HL-60/S4 treated with retinoic acid at 250 ng/mL for 4 days and 3 days (cell line): Measurements from ENCODE around the gene TMEM187.
"Not testable (repeated sequence)": the region's sequence is repeated elsewhere in the genome, so short reads cannot be mapped to it uniquely, and the experiment has no call there.

Experiments used
- in situ Hi-C: fragments of 300-500 bp; cut with MboI; formaldehyde crosslinking; loops from 2 replicates; pipeline ENCODE4 v1.7.0; 2022; ENCODE audit warnings: low sequenced_read_pairs

TMEM187 gene

DNA sequence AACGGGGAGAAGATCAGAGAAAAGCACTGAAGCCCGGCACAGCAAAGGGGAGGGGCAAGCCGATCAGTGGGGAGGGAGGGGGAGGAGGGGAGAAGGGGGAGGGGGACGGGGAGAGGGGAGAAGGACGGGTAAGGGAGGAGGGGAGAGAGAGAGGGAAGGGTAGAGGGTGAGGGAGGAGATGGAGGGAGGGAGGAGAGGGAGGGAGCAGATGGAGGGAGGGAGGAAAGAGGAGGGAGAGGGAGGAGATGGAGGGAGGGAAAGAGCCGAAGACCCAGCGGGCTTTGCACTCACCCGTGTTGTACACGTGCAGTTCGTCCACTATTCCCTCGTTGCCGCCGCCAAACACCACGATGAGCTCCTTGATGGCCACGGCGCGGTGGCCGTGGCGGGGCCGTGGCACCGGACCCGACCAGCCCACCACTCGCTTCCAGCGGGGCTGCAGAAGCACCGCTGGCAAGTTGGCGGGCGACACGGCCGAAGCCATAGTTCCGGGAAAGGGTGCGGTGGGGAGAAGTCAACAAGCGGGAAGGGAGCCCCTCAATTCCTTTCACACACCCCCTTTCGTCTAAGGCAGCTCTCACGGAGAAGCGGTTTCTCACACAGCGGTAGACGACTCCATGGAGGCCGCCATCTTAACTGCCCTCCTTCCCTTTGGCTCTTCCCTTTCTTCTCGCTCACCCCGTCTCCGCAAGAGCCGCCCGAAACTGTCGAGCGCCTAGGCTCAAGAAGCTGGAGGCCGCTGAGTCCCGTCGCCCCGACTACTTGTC is 2.0 kb upstream of the TMEM187 start:
- in situ Hi-C loops: no loop called here

DNA sequence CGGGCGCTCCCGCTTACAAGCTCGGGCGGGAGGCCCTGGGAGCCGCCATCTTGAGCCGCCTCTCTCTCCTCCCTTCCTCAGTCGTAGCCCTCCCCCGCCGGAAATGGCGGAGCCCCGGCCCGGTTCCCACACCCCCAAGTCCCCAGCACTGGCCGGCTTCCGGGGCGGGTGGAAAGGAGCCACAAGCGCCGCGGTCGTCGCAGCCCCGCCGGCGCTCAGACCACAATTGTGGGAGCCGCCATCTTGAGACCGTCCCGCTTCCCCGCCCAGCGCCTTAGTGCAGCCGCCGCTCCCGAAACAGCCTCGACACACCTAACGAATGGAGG is 1.5 kb upstream of the TMEM187 start:
- in situ Hi-C loops: no loop called here

DNA sequence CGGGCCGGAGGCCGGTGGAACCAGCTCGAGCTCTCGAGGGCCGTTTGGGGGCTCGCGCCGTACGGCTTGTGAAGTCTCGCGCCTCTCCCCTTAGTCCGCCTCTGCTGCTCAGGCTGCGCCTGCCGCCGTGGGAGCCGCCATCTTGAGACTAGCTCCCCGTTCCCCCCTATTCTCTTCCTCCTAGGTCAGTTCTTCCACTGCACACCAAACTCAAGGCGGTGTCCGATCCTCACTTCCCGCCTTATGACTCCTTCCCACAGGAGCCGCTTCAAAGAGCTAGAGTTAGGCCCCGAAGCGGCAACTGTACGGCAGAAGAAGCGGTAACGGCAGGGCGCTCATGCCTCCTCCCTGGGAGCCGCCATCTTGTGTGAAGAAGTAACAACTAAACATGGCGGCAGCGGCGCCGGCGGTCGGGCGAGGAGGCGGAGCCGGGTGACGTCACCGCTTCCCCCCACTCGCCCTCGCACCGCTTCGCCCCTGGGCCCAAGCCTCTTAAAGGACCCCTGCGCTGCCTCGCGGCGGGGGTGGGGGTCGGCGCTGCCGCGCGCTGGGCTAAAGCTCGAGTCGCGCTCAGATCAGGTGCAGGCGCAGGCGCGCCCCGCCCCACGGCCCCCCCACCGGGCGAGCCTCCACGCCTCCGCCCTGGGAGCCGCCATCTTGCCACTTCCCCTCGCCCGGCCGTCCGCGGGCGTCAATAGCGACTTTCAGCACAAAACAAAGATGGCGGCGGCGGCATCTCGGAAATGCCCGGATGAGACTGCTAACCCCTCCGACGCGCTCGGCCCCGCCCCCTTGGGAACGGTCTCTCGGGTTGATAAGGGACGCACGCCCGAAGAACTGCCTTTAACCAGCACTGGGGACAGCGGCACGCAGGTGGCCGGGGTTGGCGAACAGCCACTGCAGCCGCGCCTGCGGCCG is 845 bp upstream of the TMEM187 start, which contains the start of gene HCFC1:
TSS of gene HCFC1 (minus strand) at position 369 of the 918 bp plus-strand sequence. CDS start 978 bp downstream, outside the sequence.
- in situ Hi-C loops: no loop called here

DNA sequence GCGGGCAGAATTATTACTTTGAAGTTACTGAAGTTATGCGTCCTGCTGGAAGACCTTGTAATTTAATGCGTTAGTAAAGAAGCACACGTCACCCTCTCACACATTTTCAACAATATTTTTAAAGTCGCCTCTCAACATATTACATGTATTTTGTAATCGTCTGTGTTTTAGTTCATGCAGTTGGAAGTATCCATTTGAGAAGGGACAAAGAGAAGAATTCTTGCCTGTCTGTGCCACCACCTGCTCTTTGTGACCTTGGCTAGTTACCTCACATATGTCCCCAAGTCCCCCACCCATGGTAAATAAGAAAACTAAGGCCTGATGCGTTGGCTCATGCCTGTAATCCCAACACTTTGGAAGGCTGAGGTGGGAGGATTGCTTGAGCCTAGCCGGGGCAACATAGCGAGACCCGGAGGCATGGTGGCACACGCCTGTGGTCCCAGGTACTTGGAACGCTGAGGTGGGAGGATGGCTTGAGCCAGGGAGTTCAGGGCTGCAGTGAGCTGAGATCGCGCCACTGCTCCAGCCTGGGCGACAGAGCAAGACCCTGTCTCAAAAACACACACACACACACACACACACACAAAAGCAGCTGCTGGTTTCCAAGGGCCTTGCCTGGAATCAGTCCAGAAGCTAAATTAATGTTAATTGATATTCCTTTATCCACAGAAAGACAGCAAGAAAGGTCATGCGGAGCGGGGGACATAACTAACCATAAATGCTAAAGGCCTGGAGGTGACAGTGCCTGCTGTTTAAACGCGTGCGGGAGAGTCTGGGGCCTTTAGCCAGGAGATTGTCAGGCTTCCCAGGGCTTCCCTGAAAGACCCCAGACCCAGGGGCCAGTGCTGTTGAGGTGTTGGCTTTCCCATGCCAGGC is 811 bp downstream of the TMEM187 start:
- in situ Hi-C loops: no loop called here

DNA sequence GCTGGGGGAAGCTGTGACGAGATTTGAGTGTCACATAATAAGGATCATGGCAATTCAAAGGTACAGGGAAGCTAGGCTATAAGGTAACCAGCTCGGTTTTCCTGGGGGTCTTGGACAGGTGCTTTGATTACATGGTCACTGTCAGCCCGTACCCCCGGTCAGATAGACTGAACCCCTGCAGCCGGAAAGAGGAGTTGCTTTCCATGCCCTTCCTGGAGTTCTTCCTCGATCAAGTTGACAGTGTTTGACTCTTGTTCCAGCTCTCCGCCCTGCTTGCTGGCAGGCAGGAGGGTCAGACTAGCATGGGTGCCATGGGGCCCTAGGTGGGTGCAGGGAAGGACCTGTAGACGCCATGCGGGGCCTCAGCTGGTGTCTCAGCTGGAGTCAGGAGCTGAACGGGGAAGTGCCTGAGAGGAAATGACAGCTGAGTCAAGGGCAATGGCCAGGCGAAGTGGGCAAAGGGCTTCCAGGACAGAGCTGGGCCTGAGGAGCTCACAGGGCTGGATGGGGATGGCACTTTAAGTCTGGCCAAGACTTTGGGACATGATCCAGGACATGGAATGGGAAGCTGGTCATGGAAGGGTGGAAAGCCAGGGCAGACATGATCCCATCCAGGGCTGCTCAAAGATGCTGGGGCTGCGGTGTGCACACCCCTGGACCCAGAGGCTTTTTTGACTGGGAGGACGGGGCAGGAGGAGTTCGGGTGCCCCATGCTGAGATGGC is 1.6 kb downstream of the TMEM187 start:
- in situ Hi-C loops: no loop called here

DNA sequence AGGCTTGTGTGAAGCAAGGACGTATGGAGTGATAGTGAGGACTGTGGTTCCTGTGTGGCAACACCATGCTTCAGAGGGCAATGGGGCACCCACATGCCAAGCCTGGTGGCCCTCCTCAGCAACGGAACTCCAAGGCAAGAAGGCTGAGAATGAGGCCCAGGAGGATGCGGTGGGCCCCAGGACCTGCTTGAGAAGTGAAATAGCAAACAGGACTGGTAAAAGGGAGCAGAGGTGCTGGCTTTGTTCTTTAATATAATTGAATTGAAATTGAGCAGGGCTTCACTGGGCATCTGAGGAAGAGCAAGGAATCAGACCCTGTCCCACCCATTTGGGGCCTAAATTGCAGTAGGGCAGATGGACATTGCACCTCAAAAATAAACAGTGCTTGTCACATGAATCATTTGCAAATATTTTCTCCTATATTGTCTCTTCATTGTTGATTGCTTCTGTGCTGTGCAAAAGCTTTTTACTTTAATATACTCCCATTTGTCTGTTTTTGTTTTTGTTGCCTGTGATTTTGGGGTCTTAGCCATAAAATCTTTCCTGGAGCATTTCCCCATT is 2.3 kb downstream of the TMEM187 start:
- in situ Hi-C loops: no loop called here

DNA sequence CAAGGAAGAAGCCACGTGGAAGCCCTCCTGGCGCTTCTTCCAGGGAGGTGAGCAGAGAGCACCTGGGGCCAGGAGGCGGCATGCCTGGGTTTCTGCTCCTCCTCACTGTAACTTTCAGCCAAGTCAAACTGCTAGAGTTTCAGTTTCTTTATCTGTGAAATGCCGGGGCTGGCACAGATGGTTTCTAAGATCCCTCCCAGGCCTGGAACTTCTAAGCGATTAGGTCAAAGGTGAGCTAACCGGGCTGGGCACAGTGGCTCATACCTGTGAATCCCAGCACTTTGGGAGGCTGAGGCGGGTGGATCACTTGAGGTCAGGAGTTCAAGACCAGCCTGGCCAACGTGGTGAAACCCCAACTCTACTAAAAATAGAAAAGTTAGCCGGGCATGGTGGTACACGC is 7.8 kb downstream of the TMEM187 start:
- in situ Hi-C loops: not testable (repeated sequence)

DNA sequence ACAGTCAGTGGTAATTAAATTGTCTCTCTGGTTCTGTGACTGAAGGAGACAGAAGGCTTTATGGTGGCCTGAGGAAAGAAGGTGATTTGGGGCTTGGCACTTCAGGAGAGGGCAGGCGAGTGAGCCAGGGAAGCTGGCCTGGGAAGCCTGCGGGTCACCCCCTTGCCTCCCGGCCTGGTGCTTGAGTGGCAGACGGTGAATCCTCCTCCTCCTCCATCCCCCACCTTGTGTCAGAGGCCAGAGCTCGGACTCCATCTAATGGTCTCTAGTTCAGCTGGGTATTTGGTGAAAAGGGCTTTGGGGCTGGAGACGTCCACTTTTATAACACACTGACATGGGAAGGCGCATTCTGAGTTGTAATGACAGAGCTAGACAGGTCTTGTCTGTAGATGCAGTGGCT is 8.7 kb downstream of the TMEM187 start:
- in situ Hi-C loops: no loop called here

DNA sequence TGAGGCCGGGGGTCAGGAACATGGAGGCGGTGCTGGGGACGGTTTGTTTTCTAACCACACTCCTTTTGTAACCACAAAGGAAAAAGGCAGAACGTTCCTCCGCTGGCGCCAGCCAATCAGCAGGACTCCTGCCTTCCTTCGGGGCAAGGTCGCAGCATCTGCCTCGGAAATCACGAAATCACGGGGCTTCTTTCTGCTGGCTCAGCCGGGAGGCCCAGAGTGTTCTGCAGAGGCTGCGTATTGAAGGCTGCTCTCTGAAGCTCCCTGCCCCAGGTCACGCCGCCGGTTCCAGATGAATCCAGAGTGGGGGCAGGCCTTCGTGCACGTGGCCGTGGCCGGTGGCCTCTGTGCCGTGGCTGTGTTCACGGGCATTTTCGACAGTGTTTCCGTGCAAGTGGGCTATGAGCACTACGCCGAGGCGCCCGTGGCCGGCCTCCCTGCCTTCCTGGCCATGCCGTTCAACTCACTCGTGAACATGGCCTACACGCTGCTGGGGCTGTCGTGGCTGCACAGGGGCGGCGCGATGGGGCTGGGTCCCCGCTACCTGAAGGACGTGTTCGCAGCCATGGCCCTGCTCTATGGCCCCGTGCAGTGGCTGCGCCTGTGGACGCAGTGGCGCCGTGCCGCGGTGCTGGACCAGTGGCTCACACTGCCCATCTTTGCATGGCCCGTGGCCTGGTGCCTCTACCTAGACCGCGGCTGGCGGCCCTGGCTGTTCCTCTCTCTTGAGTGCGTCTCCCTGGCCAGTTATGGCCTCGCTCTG is 9.4 kb downstream of the TMEM187 start:
- in situ Hi-C loops: no loop called here

DNA sequence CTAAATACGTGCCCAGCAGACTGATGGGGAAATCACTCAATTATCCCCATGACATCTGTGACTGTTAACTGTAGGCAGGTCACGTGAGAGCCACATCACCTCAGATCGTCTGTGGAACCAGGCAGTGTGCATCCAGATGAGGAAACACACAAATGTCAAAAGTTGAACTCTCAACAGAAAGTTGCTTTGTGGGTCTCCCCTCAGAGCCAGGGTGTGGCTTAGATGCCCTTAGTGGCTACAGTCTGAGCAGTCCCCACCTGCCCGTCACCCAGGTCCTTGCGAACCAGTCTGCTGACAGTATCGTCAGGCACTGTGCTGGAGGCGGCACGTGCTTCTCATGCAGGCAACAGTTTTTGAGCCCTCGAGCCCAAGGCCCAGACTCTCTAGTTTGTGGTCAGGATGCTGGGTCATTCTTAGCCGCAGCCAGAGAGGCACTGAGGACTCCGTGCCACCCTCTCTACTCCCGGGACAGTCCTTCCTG is 10.8 kb downstream of the TMEM187 start:
- in situ Hi-C loops: no loop called here

DNA sequence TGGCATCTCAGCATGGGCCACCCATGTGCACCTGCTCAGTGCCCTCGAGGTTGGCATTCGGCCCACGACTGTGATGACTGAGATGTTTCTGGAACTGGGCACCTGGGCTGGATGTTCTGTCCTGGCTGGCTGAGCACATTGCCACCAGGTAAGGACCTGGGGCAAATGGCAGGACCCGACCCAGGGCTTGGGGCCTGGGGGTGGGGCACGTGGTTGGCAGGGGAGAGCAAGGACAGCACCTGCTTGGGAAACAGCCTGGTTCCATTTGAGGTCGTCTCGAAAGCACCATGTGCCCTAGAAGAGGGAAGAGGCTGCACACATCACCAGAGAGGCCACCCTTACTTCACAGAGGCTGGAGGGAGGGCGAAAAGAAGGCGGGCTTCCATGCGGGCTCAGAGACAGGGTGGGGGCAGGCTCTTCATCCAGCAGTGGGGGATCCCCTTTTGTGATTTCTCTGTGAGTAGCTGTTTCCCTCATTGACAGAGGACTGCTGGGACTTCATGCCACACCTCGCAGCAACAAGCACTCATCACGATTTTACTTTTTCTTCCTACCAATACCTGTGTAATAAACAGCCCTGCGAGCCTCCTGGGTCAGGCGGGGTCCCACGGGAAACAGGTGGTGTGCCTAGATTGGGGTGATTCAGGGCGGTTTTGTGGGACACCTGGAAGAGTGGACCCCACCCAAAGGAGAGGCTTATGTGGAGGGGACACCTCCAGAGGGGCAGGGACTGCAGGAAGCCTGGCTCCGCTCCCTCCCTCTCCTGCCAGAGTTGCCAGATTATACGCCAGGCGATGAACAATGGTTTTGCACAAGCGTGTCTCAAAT is 12.0 kb downstream of the TMEM187 start:
- in situ Hi-C loops: no loop called here

DNA sequence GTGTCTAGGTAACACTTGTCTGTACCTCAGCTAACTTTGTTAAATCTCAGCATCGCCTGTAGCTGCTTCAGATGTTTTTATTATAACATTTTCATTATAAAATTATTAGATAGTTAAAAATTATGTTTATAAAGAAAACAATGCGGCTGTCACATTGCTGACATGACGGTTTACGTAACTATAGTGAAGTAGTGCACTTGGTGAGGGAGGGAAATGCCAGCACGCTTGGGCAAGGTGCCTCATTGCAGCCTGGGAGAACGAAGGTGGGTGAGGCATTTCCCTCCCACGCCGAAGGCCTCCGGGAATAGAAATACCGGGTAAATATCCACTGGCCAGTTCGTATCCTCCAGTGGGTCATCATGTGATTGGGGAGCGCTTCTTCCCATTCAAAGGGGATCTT is 15.9 kb downstream of the TMEM187 start:
- in situ Hi-C loops: no loop called here

DNA sequence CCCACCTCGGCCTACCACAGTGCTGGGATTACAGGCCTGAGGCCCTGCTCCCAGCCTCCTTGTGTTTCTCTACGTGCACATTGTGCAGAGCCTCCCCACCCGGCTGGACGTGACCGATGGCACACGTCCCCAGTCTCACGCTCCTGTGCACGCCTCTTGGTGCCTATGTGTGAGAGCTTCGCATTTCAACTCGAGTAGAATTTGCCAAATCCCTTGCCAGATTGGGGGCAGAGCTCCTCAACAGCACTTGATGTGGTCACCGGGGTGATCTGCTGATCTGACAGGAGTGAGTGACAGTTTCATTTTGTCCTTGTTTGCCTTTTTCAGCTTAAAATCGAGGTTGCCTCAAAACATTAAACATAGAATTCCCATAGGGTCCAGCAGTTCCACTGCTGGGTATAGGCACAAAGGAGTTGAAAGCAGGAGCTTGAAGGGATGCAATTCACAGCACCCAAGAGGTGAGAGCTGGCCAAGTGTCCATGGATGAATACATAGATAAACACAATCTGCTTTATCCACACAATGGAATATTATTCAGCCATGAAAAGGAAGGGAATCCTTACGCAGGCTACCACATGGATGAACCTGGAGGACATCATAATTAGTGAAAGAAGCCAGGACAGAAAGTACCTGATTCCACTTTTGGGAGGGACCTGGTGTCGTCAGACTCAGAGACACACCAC is 17.6 kb downstream of the TMEM187 start:
- in situ Hi-C loops: no loop called here

DNA sequence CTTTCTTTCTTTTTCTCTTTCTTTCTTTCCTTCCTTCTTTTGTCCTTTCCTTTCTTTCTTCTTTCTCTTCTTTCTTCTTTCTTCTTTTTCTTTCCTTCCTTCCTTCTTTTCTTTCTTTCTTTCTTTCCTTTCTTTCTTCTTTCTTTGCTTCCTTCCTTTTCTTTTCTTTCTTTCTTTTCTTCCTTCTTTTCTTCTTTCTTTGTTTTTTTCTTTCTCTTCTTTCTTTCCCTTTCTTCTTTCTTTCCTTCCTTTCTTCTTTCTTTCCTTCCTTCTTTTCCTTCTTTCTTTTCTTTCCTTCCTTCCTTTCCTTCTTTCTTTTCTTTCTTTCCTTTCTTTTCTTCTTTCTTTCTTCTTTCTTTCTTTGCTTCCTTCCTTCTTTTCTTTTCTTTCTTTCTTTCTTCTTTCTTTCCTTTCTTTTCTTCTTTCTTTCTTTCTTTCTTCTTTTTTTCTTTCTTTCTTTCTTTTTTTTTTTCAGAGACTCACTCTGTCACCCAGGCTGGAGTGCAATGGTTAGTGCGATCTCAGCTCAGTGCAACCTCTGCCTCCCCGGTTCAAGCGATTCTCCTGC is 18.5 kb downstream of the TMEM187 start:
- in situ Hi-C loops: no loop called here

DNA sequence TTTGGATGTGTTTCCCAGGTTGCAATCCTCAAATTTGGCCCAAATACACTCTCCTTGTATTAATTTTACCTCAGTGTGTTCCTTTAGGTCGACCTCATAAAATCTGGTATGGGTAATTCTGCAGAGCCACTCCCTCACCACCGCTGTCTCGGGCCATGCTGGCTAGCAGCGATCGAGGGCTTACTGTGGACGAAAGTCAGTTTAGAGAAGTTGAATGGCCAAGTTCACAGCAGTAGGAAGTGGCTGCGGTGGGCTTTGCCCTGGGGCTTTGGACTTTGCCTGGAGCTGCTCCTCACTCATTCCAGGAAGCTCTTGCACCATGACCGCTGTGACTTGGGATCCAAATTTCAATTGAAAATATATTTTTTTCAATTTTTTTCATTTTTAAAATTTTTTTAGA is 19.6 kb downstream of the TMEM187 start:
- in situ Hi-C loops: no loop called here

DNA sequence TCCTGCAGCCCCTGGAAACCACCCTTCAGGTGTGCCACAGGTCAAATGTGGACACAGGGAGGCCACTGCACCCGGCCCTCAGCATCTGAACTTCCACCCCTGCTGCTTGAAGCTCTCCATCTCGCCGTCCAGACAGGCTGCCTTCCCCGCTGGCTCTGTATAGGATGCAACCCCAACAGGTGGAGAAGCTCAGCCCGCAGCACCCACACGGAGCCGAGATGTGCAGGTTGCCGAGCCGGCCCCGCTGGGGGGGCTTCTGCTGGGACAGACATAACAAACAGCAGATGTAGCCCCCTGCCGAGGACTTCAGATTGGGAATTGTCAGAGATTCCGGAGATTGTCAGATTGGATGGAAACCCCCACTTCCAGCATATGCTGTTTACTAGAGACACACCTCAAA is 20.5 kb downstream of the TMEM187 start:
- in situ Hi-C loops: no loop called here

DNA sequence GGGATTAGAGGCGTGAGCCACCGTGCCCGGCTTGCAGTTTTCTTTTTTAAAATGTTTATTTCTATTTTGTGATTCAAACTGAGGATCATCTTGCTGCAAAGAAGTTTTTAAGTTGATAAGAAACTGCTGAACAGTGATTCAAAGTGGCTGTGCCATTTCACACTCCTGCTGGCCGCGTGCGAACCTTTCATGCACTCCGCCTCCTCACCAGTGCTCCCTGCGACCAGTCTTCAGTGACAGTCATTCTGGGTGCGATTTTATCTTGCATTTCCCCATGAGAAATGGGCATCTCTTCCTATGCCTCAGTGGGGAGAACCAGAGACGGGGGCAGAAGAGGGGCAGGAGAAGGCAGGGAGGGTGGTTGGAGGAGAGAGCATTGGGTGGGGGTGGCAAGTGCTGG is 21.4 kb downstream of the TMEM187 start:
- in situ Hi-C loops: no loop called here

DNA sequence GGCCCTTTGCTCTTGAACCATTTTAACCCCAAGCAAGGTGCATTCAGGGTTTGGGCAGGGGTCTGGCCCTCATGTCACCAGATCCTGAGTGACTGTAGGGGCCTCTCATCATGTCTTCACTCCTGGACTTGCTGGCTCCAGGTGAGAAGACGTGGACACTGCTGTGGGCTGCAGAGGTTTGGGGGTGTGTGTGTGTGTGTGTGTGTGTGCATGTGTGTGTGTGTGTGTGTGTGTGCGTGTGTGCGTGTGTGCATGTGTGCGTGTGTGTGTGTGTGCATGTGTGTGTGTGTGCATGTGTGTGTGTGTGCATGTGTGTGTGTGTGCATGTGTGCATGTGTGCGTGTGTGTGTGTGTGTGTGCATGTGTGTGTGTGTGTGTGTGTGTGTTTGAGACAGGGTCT is 21.8 kb downstream of the TMEM187 start:
- in situ Hi-C loops: not testable (repeated sequence)
